ENCODE results near the gene MNT. TPM values are rescaled to one million over a fixed set of nuclear protein-coding genes. Genes with fewer than 3 reads are reported as not detected.

The MNT gene
- polyA plus RNA-seq, 1 donor (not counting 4 experiments of a cell fraction or from before 2014, with no cell fraction given) = 2.0 TPM

GRCh38 chr17:2415081-2415480 lies 14.2 kb upstream of the MNT start:
- TF ChIP-seq CTCF (optimal IDR thresholded peaks at IDR 0.05 in 1 of 3, IDR thresholded peaks at IDR 0.05 in 1 of 3, conservative IDR thresholded peaks at IDR 0.05 in 1 of 3; ENCODE audit: extremely low read depth in 1 of 3, insufficient read depth in 2 of 3, low read length in 3 of 3) (no peak), EZH2 (IDR thresholded peaks at IDR 0.05; ENCODE audit: low read length) (no peak)
- FAIRE-seq (no peak), DNase-seq (ENCODE audit: low read depth, low spot score) (no peak)
- Histone ChIP-seq H2AFZ (ENCODE audit: control insufficient read depth, low read length) (no peak overlapping the region), H3K79me2 (ENCODE audit: control insufficient read depth, insufficient read depth, low read length) (no peaks in the 10 kb centered on the region), H3K36me3 (ENCODE audit: control insufficient read depth in 2 of 2, extremely low read depth in 1 of 2, insufficient read depth in 2 of 2, low read length in 2 of 2) (peaks cover 10 to 19% of the 10 kb centered on the region in 2 experiments), H3K27ac (ENCODE audit: control insufficient read depth, insufficient read depth, low read length) (no peak overlapping the region), H3K9ac (ENCODE audit: control insufficient read depth, extremely low read depth, insufficient read depth, low read length) (no peak overlapping the region), H3K4me1 (ENCODE audit: control insufficient read depth, extremely low read depth, insufficient read depth, low read length) (no peaks in the 10 kb centered on the region), H3K9me1 (ENCODE audit: control insufficient read depth, extremely low read depth, insufficient read depth, low read length) (no peaks in the 10 kb centered on the region), H3K9me3 (ENCODE audit: control insufficient read depth, low read depth, low read length) (no peaks in the 10 kb centered on the region), H3K4me2 (ENCODE audit: control insufficient read depth, extremely low read depth, insufficient read depth, low read depth, low read length) (no peak overlapping the region), H4K20me1 (ENCODE audit: control insufficient read depth, extremely low read depth, insufficient read depth, low read length) (no peaks in the 10 kb centered on the region), H3K27me3 (ENCODE audit: control insufficient read depth, extremely low read depth, insufficient read depth, low read length) (no peaks in the 10 kb centered on the region), H3K4me3 (ENCODE audit: control insufficient read depth in 2 of 3, extremely low read depth in 1 of 3, insufficient read depth in 2 of 3, low read depth in 1 of 3, low read length in 3 of 3) (no peak overlapping the region)
- dilution Hi-C loops (cut with MboI; ENCODE audit: extremely low pct_ligation_motif_present, low sequenced_read_pairs) = no loop called here

GRCh38 chr17:2414446-2415064 lies 13.7 kb upstream of the MNT start:
- Histone ChIP-seq H3K27ac (ENCODE audit: control insufficient read depth, insufficient read depth, low read length) (no peak overlapping the region), H4K20me1 (ENCODE audit: control insufficient read depth, extremely low read depth, insufficient read depth, low read length) (no peaks in the 10 kb centered on the region)

More at GRCh38 chr17:2414446-2415064, 13.7 kb upstream of the MNT start:
- H3K27me3 ChIP-seq (ENCODE audit: control insufficient read depth, extremely low read depth, insufficient read depth, low read length) = no peaks in the 10 kb centered on the region
- no peaks in the 10 kb centered on the region for H3K9me3 ChIP-seq (ENCODE audit: control insufficient read depth, low read depth, low read length)
- no peak for DNase-seq (ENCODE audit: low read depth, low spot score)
- H3K79me2 ChIP-seq (ENCODE audit: control insufficient read depth, insufficient read depth, low read length) = no peaks in the 10 kb centered on the region
- H2AFZ ChIP-seq (ENCODE audit: control insufficient read depth, low read length) = no peak overlapping the region
- H3K4me1 ChIP-seq (ENCODE audit: control insufficient read depth, extremely low read depth, insufficient read depth, low read length) = no peaks in the 10 kb centered on the region
- H3K4me2 ChIP-seq (ENCODE audit: control insufficient read depth, extremely low read depth, insufficient read depth, low read depth, low read length) = no peak overlapping the region
- TF ChIP-seq EZH2 (IDR thresholded peaks at IDR 0.05; ENCODE audit: low read length) (no peak), CTCF (optimal IDR thresholded peaks at IDR 0.05 in 1 of 3, IDR thresholded peaks at IDR 0.05 in 1 of 3, conservative IDR thresholded peaks at IDR 0.05 in 1 of 3; ENCODE audit: extremely low read depth in 1 of 3, insufficient read depth in 2 of 3, low read length in 3 of 3) (no peak)
- H3K9me1 ChIP-seq (ENCODE audit: control insufficient read depth, extremely low read depth, insufficient read depth, low read length) = no peaks in the 10 kb centered on the region
- FAIRE-seq = no peak
- no peak overlapping the region for H3K4me3 ChIP-seq (ENCODE audit: control insufficient read depth in 2 of 3, extremely low read depth in 1 of 3, insufficient read depth in 2 of 3, low read depth in 1 of 3, low read length in 3 of 3)
- H3K9ac ChIP-seq (ENCODE audit: control insufficient read depth, extremely low read depth, insufficient read depth, low read length) = no peak overlapping the region
- peaks cover 8 to 19% of the 10 kb centered on the region in 2 experiments for H3K36me3 ChIP-seq (ENCODE audit: control insufficient read depth in 2 of 2, extremely low read depth in 1 of 2, insufficient read depth in 2 of 2, low read length in 2 of 2)
- dilution Hi-C loops (cut with MboI; ENCODE audit: extremely low pct_ligation_motif_present, low sequenced_read_pairs) = no loop called here

Data from keratinocyte (primary cell).